Prostate gland (tissue), 2 donors: Measurements from ENCODE around the gene SIM2. TPM values are rescaled to one million over a fixed set of nuclear protein-coding genes. Genes with fewer than 3 reads are reported as not detected.

Source experiments
- DNase-seq: peaks from one replicate; pipeline ENCODE4 v3.0.0-alpha.2; 2019; ENCODE audit warnings: low spot score
- H3K27ac ChIP-seq, 2 donors: fragments of 200-600 bp; sonication (generic); 2 replicates each; pipeline ENCODE4 v1.5.1; 2017 to 2019
- H3K27me3 ChIP-seq: fragments of 200-600 bp; sonication (generic); replicated peaks from 2 replicates; pipeline ENCODE4 v1.5.1; 2019; ENCODE audit not compliant: insufficient read depth
- H3K36me3 ChIP-seq, 2 donors: fragments of 200-600 bp; sonication (generic); 1 replicate in 1 of 2; 2 replicates in 1 of 2; pipeline versions ENCODE4 v1.5.1 to v1.8.1; 2017 to 2019
- H3K4me1 ChIP-seq: fragments of 200-600 bp; sonication (generic); replicated peaks from 2 replicates; pipeline ENCODE4 v1.5.1; 2019
- H3K4me3 ChIP-seq, 2 donors: fragments of 200-600 bp; sonication (generic); 2 replicates each; pipeline ENCODE4 v1.5.1; 2017 to 2019
- H3K9me3 ChIP-seq: fragments of 200-600 bp; sonication (generic); 2 replicates; pipeline ENCODE4 v1.5.1; 2017
- CTCF ChIP-seq, 4 experiments: fragments of 200-600 bp in 2 of 4; fragments of 450-650 bp in 2 of 4; sonication (generic) in 2 of 4; IDR thresholded peaks; 1 replicate in 3 of 4; 2 replicates in 1 of 4; pipeline ENCODE4 v1.5.1; 2016 to 2019; ENCODE audit warnings: antibody characterized with exemption in 4 of 4, mild to moderate bottlenecking in 2 of 4, moderate library complexity in 2 of 4
- POLR2A ChIP-seq: fragments of 450-650 bp; IDR thresholded peaks from one replicate; pipeline ENCODE4 v1.6.1; 2016; ENCODE audit warnings: antibody characterized with exemption, mild to moderate bottlenecking
- POLR2AphosphoS5 ChIP-seq: sonication (generic); formaldehyde crosslinking; IDR thresholded peaks from one replicate; pipeline ENCODE4 v1.6.1; 2017; ENCODE audit warnings: antibody characterized with exemption
- WGBS: methylation state at CpG from one replicate; pipeline ENCODE4 v1.1.5; 2018; 5-methylcytosine and 5-hydroxymethylcytosine counted together
- intact Hi-C: fragments of 100-400 bp; cut with DNase I; formaldehyde crosslinking; loops from one replicate; pipeline ENCODE4 v1.14.2; 2022
- total RNA-seq, 2 donors: library from RNA; depleted of rRNA; stranded (reverse); fragments of >200 nt; gene quantifications; one replicate each; pipeline ENCODE4 v1.1.0, GENCODE V29; 2016

Gene SIM2
- total RNA-seq, 2 donors from 2014 or later: 1.0 to 16.3 TPM

- no peaks in the 10 kb centered on the region for H3K27me3 ChIP-seq
- intact Hi-C loops: no loop called here
- H3K27ac ChIP-seq: no peak overlapping the region
- H3K9me3 ChIP-seq: no peaks in the 10 kb centered on the region
- H3K4me3 ChIP-seq: no peak overlapping the region
- TF ChIP-seq CTCF (IDR thresholded peaks at IDR 0.05) (no peak), POLR2A (no peak)
- 50% methylated on average over 10 of the region's 10 CpGs for WGBS
- no peak for DNase-seq
- no peaks in the 10 kb centered on the region for H3K36me3 ChIP-seq
- peaks cover 6% of the 10 kb centered on the region for H3K4me1 ChIP-seq
These were observed 78.2 kb downstream of the SIM2 start for GRCh38 chr21:36776981-36777617.

- H3K27ac ChIP-seq: no peak overlapping the region
- no peak for DNase-seq
- 79% methylated on average over 6 of the region's 6 CpGs for WGBS
- TF ChIP-seq POLR2AphosphoS5 (no peak), CTCF (IDR thresholded peaks at IDR 0.05) (no peak), POLR2A (no peak)
- H3K36me3 ChIP-seq: no peaks in the 10 kb centered on the region
- no peaks in the 10 kb centered on the region for H3K9me3 ChIP-seq
- H3K27me3 ChIP-seq: no peaks in the 10 kb centered on the region
- no peaks in the 10 kb centered on the region for H3K4me1 ChIP-seq
- intact Hi-C loops: no loop called here
- no peak overlapping the region for H3K4me3 ChIP-seq
These were observed 81.9 kb downstream of the SIM2 start for GRCh38 chr21:36780861-36781260.

- Histone ChIP-seq H3K36me3 (no peaks in the 10 kb centered on the region), H3K27ac (peak overlapping the region; percentile 13 to 26), H3K4me1 (peaks cover 17% of the 10 kb centered on the region), H3K9me3 (no peaks in the 10 kb centered on the region), H3K27me3 (no peaks in the 10 kb centered on the region), H3K4me3 (no peak overlapping the region)
- 85% methylated on average over 8 of the region's 8 CpGs for WGBS
- intact Hi-C loops: no loop called here
- DNase-seq: no peak
- TF ChIP-seq POLR2AphosphoS5 (peak; percentile 31), CTCF (IDR thresholded peaks at IDR 0.05) (no peak)
These were observed 84.9 kb downstream of the SIM2 start for GRCh38 chr21:36783612-36784374.

GRCh38 chr21:36784947-36785346 is 86.0 kb downstream of the SIM2 start:
- no peaks in the 10 kb centered on the region for H3K9me3 ChIP-seq
- H3K27ac ChIP-seq: peak overlapping the region in 1 of 2 donors; percentile 26
- intact Hi-C loops: no loop called here
- peak; percentile 32 for DNase-seq
- H3K27me3 ChIP-seq: no peaks in the 10 kb centered on the region
- H3K4me1 ChIP-seq: peaks cover 22% of the 10 kb centered on the region
- H3K36me3 ChIP-seq: no peaks in the 10 kb centered on the region
- no peak for TF ChIP-seq POLR2AphosphoS5
- no peak for TF ChIP-seq CTCF (IDR thresholded peaks at IDR 0.05)
- TF ChIP-seq POLR2A: no peak
- no peak overlapping the region for H3K4me3 ChIP-seq
- 76% methylated on average over 12 of the region's 12 CpGs for whole genome bisulfite sequencing

- Histone ChIP-seq H3K9me3 (no peaks in the 10 kb centered on the region), H3K36me3 (no peaks in the 10 kb centered on the region), H3K4me1 (peaks cover 22% of the 10 kb centered on the region), H3K27ac (peak overlapping the region in 1 of 2 donors; percentile 26), H3K4me3 (no peak overlapping the region), H3K27me3 (no peaks in the 10 kb centered on the region)
- WGBS: 83% methylated on average over 2 of the region's 2 CpGs
- no peak for DNase-seq
- TF ChIP-seq POLR2A: no peak
- no peak for TF ChIP-seq POLR2AphosphoS5
- no peak for TF ChIP-seq CTCF (IDR thresholded peaks at IDR 0.05)
- intact Hi-C loops: no loop called here
These were observed 86.7 kb downstream of the SIM2 start for GRCh38 chr21:36785615-36786014.
